ENCODE measurements around the gene GPBP1.

GPBP1 gene

DNA sequence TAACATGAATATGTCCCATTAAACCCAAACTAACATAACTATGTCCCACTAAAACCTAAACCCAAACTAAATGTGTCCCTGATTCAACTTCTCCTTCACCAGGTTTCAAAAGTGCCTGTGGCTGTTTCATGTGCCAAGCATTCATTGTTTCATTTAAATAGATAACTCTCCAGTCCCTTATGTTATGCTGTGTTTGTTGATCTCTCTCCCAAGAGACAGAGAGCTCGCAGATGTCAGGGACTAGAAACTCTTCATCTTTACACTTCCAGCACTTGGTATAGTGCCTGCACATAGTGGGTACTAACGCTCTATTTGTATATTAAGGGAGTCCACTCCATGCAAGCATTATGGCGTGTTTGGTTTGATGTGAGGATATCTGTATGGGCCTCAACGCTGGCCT is 118.0 kb downstream of the GPBP1 start:
- Histone ChIP-seq H3K9me2 (replicated peaks; ENCODE audit: control insufficient read depth, low read length) (no peaks in the 10 kb centered on the region), H3K4me1 (ENCODE audit: control insufficient read depth, low read length) (no peaks in the 10 kb centered on the region), H3K27ac (ENCODE audit: low read depth, low read length) (no peak overlapping the region), H4K20me1 (ENCODE audit: control insufficient read depth, insufficient read depth, low read depth, low read length) (no peaks in the 10 kb centered on the region), H3K36me3 (ENCODE audit: control insufficient read depth, low read length) (no peaks in the 10 kb centered on the region), H3K9me3 (ENCODE audit: control insufficient read depth, insufficient read depth, low read length) (no peaks in the 10 kb centered on the region), H3F3A (ENCODE audit: control insufficient read depth, insufficient read depth) (no peaks in the 10 kb centered on the region), H3K4me3 (ENCODE audit: low read length) (no peak overlapping the region), H3K79me2 (ENCODE audit: control insufficient read depth, low read length) (no peaks in the 10 kb centered on the region), H3K4me2 (ENCODE audit: low read length) (no peak overlapping the region), H3K27me3 (ENCODE audit: control insufficient read depth, low read length) (peaks cover 8% of the 10 kb centered on the region)
- TF ChIP-seq EZH2phosphoT487 (IDR thresholded peaks at IDR 0.05; ENCODE audit: borderline replicate concordance, low read length): no peak
- TF ChIP-seq, protein P1, sequence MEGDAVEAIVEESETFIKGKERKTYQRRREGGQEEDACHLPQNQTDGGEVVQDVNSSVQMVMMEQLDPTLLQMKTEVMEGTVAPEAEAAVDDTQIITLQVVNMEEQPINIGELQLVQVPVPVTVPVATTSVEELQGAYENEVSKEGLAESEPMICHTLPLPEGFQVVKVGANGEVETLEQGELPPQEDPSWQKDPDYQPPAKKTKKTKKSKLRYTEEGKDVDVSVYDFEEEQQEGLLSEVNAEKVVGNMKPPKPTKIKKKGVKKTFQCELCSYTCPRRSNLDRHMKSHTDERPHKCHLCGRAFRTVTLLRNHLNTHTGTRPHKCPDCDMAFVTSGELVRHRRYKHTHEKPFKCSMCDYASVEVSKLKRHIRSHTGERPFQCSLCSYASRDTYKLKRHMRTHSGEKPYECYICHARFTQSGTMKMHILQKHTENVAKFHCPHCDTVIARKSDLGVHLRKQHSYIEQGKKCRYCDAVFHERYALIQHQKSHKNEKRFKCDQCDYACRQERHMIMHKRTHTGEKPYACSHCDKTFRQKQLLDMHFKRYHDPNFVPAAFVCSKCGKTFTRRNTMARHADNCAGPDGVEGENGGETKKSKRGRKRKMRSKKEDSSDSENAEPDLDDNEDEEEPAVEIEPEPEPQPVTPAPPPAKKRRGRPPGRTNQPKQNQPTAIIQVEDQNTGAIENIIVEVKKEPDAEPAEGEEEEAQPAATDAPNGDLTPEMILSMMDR (IDR thresholded peaks at IDR 0.05; ENCODE audit: low read depth, low read length, poor library complexity, severe bottlenecking): no peak

DNA sequence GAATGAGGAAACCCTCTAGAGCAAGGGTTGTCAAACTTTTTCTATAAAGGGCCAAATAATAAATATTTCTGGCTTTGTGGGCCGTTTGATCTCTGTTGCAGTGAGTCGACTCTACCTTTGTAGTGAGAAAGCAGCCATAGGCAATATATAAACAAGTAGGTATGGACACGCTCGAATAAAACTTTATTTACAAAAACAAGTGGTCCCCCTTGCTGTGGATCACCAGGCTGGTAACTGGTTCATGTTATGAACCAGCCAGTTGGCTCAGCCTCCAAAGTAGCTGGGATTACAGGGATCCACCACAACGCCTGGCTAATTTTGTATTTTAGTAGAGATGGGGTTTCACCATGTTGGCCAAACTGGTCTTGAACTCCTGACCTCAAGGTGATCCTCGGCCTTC is 118.5 kb downstream of the GPBP1 start:
- H3K9me3 ChIP-seq (ENCODE audit: control insufficient read depth, insufficient read depth, low read length): no peaks in the 10 kb centered on the region
- no peak overlapping the region for H3K4me2 ChIP-seq (ENCODE audit: low read length)
- TF ChIP-seq EZH2phosphoT487 (IDR thresholded peaks at IDR 0.05; ENCODE audit: borderline replicate concordance, low read length): no peak
- TF ChIP-seq, protein P1 (IDR thresholded peaks at IDR 0.05; ENCODE audit: low read depth, low read length, poor library complexity, severe bottlenecking): no peak
- peaks cover 8% of the 10 kb centered on the region for H3K27me3 ChIP-seq (ENCODE audit: control insufficient read depth, low read length)
- no peaks in the 10 kb centered on the region for H3K79me2 ChIP-seq (ENCODE audit: control insufficient read depth, low read length)
- H3K4me3 ChIP-seq (ENCODE audit: low read length): no peak overlapping the region
- no peaks in the 10 kb centered on the region for H3K36me3 ChIP-seq (ENCODE audit: control insufficient read depth, low read length)
- H3F3A ChIP-seq (ENCODE audit: control insufficient read depth, insufficient read depth): no peaks in the 10 kb centered on the region
- no peaks in the 10 kb centered on the region for H3K4me1 ChIP-seq (ENCODE audit: control insufficient read depth, low read length)
- H4K20me1 ChIP-seq (ENCODE audit: control insufficient read depth, insufficient read depth, low read depth, low read length): no peaks in the 10 kb centered on the region
- no peak overlapping the region for H3K27ac ChIP-seq (ENCODE audit: low read depth, low read length)
- no peaks in the 10 kb centered on the region for H3K9me2 ChIP-seq (replicated peaks; ENCODE audit: control insufficient read depth, low read length)

DNA sequence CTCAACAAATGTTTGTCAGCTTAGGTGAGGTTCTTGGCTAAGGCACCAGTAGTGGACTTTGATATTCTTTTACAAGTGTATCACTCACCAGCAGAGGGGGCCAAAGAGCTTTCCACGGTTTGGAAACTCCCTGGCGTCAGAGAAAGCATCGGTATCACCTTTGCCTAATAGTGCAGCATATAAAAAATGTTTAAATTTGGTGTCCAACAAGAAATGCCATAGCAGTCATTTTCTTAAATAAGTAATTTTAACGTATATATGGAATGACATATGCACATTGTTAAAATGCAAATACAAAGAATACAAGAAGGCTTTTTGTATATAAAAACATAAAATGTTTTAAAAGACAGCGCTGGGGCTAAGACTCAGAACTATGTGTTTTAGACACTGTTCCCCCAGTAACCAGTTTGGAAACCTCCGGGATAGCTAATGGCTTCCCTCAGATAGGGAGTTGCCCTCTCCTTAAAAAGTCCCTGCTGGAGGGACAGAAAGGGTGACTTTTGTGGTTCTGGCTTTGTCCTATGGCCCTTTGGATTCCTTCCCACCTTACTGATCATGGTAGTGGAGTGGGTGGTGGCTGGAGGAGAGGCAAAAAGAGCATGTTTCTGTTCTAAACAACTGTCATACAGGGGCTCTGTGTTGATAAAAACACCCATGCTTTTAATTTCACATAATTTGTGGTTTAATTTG is 124.6 kb downstream of the GPBP1 start:
- no peaks in the 10 kb centered on the region for H3K9me2 ChIP-seq (replicated peaks; ENCODE audit: control insufficient read depth, low read length)
- H3K27ac ChIP-seq (ENCODE audit: low read depth, low read length): no peak overlapping the region
- H3K4me1 ChIP-seq (ENCODE audit: control insufficient read depth, low read length): peaks cover 11% of the 10 kb centered on the region
- no peaks in the 10 kb centered on the region for H3K9me3 ChIP-seq (ENCODE audit: control insufficient read depth, insufficient read depth, low read length)
- H3K4me3 ChIP-seq (ENCODE audit: low read length): peak overlapping the region; percentile 48; the same call in 1 of the 2 replicates
- TF ChIP-seq, protein P1 (IDR thresholded peaks at IDR 0.05; ENCODE audit: low read depth, low read length, poor library complexity, severe bottlenecking): peak; percentile 64
- no peak for TF ChIP-seq EZH2phosphoT487 (IDR thresholded peaks at IDR 0.05; ENCODE audit: borderline replicate concordance, low read length)
- no peaks in the 10 kb centered on the region for H3K79me2 ChIP-seq (ENCODE audit: control insufficient read depth, low read length)
- peaks cover 5% of the 10 kb centered on the region; the same call in 1 of the 2 replicates for H3K27me3 ChIP-seq (ENCODE audit: control insufficient read depth, low read length)
- H4K20me1 ChIP-seq (ENCODE audit: control insufficient read depth, insufficient read depth, low read depth, low read length): no peaks in the 10 kb centered on the region
- H3F3A ChIP-seq (ENCODE audit: control insufficient read depth, insufficient read depth): 0 out of 2 replicates have a peak, but pooled peaks cover 4% of the 10 kb centered on the region
- peak overlapping the region; percentile 58 for H3K4me2 ChIP-seq (ENCODE audit: low read length)
- H3K36me3 ChIP-seq (ENCODE audit: control insufficient read depth, low read length): no peaks in the 10 kb centered on the region
